Heart left ventricle (tissue), 13 donors: ENCODE measurements around the gene MAPK8IP3.

Experiments used
- POLR2A ChIP-seq, 2 donors: fragments of 450-650 bp; IDR thresholded peaks; one replicate each; pipeline ENCODE4 v1.6.1; 2017; ENCODE audit warnings: antibody characterized with exemption in 2 of 2, mild to moderate bottlenecking in 2 of 2, moderate library complexity in 2 of 2
- TF ChIP-seq, protein P1 (sequence below), 12 donors: fragments of 200-600 bp; sonication (generic) in 4 of 12; IDR thresholded peaks; one replicate each; pipeline versions ENCODE4 v1.5.0 to v1.8.0; 2018 to 2022; ENCODE audit warnings: antibody characterized with exemption in 12 of 12, mild to moderate bottlenecking in 5 of 12
- donor health status: ischemic (EF 13 %, LVEDD 7.1; RV severe dilation, severe dysfunction).
- donor health status: DM: no; HTN: yes; CAD: no.
- donor health status: DM: no; HTN: no; CAD: no.
- donor health status: ischemic (EF 25% LVEDD 6.9; RV normal size, moderate dysfunction).
- donor health status: ischemic (EF 25% LVEDD 5.7; RV mildly dilated, moderate dysfunction).
- donor health status: ischemic (EF 35%, LVEDD 5.7; RV mildly dilated, moderate dysfunction).
- donor health status: nonischemic (EF 11% LVEDD 7.7; RV severe dilation, severe dysfunction).
- donor health status: DM: yes; HTN: yes; CAD: no.
- donor health status: PGD.
- donor health status: ischemic (EF 29% LVEDD 5.4; RV normal size, mild dysfunction).
- donor health status: nonischemic (EF 23%, LVEDD 6.1; RV moderate dilation, normal function).

DNA sequence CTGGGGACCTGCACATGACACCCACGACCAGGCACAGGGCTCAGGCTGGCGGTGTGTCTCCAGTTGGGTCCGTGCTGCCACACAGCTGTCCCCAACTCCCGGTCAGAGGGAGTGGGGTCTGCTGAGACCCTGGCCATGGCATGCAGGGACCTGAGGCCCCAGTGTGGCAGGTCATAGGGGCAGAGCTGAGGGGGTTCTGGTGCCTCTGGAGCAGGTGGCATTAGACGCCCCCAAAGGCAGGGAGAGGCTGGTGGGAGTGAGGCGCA is 81.0 kb downstream of the MAPK8IP3 start:
- TF ChIP-seq, protein P1, sequence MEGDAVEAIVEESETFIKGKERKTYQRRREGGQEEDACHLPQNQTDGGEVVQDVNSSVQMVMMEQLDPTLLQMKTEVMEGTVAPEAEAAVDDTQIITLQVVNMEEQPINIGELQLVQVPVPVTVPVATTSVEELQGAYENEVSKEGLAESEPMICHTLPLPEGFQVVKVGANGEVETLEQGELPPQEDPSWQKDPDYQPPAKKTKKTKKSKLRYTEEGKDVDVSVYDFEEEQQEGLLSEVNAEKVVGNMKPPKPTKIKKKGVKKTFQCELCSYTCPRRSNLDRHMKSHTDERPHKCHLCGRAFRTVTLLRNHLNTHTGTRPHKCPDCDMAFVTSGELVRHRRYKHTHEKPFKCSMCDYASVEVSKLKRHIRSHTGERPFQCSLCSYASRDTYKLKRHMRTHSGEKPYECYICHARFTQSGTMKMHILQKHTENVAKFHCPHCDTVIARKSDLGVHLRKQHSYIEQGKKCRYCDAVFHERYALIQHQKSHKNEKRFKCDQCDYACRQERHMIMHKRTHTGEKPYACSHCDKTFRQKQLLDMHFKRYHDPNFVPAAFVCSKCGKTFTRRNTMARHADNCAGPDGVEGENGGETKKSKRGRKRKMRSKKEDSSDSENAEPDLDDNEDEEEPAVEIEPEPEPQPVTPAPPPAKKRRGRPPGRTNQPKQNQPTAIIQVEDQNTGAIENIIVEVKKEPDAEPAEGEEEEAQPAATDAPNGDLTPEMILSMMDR (IDR thresholded peaks at IDR 0.05), result no peak
- TF ChIP-seq POLR2A (IDR thresholded peaks at IDR 0.05), result no peak
